CD4-positive, alpha-beta T cell treated with Interleukin-10 for 1 hour (primary cell): ENCODE results near the gene RNF17.

ENCODE experiments used
- DNase-seq: peaks from one replicate; pipeline ENCODE4 v3.0.0-alpha.2; 2020

Gene RNF17

DNA sequence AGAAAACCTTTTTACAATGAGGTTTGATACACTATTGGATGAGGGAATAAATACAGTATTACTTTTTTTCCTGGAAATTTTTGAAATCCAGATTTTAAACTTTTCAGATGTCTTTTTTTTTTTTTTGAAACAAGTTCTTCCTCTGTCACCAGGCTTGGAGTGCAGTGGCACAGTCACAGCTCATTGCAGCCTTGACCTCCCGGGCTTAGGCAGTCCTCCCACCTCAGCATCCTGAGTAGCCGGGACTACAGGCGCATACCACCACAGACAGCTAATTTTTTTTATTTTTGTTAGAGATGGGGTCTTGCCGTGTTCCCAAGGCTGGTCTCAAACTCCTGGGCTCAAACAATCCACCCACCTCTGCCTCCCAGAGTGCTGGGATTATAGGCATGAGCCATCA is 96.8 kb downstream of the RNF17 start:
- DNase-seq: no peak

- DNase-seq: no peak
These were observed 97.8 kb downstream of the RNF17 start for GRCh38 chr13:24861617-24862362.

- DNase-seq: no peak
These were observed 100.0 kb downstream of the RNF17 start for GRCh38 chr13:24863748-24864540.

DNA sequence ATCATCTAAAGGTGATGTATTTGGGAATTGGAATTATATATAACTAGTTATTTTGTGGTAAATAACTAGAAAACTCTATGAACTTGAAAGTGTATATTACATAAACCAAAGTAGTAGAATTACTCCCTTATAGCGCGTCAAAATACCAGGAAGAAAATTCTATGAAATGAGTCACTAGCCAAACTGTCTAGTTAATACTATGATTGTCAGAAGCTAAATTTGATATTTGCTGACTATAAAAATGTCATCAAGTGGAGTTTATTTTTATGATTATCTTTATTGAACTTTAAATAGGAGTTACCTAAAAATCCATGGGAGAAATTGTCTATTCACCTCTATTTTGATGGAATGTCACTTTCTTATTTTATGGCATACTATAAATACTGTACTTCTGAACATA is 100.6 kb downstream of the RNF17 start:
- DNase-seq: no peak

DNA sequence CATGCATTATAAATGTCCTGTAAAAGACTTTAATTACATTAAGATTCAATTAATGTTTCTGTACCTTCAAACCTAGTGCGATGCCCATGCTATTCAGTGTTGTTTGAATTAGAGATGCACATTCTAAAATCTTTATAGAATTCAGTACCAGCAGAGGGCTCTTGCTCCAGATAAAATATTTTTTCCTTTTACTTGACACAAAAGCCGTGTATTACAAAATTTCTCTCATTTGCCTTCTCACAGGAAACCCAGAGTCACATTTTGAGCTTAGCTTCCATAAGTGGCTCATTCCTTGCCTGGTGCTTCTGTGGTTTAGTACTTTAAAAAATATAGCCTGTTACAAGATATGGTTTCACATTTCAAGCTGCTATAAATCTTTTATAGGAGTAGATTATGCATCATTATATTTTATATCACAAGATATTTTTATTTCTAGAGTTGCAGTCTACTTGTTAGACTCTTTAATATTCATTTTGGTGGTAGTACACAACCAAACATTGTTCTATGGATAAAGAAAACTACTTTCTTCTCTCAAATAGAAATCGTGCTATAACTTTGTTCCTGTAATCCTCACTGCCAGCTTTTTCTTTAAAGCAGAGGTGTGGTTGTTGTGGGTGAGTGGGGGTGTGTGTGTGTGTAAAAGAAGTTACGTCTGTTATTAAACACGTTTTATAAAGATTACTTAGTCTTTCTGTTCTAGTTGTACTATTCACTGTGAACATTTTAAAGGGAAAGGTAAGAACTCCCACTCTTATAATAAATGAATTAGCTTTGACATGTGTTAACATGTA is 101.4 kb downstream of the RNF17 start:
- DNase-seq: no peak

DNA sequence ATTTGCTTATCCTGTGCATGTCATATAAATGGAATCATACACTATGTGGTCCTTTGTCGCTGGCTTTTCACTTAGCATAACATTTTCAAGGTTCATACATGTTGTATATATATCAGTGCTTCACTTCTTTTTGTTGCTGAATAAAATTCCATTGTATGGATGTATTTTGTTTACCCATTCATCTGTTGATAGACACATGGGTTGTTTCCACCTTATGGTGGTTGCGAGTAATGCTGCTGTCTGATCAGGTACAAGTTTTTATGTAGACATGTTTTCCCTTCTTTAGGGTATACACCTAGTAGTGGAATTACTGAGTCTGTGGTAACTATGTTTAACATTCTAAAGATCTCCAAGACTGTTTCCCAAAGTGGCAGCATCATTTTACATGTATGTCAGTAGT is 102.5 kb downstream of the RNF17 start:
- no peak for DNase-seq

GRCh38 chr13:24868874-24869273 is 104.9 kb downstream of the RNF17 start:
- no peak for DNase-seq

GRCh38 chr13:24870380-24870760 is 106.4 kb downstream of the RNF17 start:
- DNase-seq: no peak

DNA sequence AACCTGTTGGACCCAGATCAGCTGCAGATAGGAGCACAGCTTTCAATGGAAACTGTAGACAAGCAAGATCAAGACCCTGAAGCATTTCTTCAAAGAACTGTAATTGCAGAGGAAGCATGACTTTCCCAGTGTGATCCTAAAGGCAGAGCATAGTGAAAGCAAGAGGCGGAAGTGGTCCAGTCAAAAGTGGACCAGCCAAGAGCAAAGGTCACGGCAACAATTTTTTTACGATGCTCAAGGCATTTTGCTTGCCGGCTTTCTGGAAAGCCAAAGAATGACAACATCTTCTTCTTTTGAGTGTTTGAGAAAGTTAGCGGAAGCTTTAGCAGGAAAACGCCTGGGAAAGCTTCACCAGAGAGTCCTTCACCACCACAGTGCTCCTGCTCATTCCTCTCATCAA is 111.6 kb downstream of the RNF17 start:
- no peak for DNase-seq

DNA sequence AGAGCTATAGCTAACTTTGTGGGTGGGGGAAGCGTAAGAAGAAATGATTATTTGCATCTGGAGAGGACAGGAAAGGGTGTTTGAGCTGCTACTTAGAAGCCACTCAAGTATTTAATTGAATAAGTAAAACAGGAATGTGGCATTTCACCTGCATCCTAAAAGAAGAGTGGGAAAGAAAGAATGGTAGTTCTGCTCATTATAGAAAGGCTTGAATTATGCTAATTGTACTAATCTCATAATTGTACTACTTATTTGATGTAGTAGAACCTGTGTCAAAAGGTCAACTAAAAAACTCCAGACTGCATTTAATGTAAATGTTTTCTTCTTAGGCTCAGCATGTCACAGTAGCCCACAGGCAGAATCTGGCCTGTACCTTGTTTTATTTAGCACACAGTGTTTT is 113.6 kb downstream of the RNF17 start:
- no peak for DNase-seq

- no peak for DNase-seq
These were observed 114.4 kb downstream of the RNF17 start for GRCh38 chr13:24878340-24878739.

GRCh38 chr13:24882665-24883064 is 118.7 kb downstream of the RNF17 start:
- DNase-seq: no peak

- DNase-seq: no peak
These were observed 123.8 kb downstream of the RNF17 start for GRCh38 chr13:24887759-24888158.

DNA sequence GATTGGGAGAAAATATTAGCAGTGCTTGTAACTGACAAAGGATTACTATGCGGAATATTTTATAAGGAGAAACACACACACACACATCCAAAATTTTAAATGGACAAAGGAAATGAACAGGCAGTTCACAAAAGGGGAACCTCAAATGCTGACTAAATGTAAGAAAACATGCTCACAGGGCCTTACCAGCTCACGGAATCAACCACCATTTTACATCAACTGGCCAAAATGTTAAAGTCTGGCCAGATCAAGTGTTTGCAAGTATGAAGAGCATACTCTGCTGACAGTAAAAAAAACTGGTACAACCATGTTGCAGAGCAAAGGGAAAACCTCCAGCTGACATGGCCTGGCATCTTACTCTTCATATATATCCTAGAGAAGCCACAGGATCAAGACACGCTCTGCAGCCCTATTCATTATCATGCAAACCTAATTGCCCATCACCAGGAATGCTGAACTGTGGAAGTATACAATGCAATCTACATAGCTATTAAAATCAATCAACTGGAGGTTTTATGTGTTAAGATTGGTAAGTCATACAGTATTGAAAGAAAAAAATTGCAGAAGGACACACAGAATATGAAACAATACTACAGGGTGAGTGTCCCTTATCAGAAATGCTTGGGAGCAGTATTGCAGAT is 124.4 kb downstream of the RNF17 start:
- DNase-seq: no peak

DNA sequence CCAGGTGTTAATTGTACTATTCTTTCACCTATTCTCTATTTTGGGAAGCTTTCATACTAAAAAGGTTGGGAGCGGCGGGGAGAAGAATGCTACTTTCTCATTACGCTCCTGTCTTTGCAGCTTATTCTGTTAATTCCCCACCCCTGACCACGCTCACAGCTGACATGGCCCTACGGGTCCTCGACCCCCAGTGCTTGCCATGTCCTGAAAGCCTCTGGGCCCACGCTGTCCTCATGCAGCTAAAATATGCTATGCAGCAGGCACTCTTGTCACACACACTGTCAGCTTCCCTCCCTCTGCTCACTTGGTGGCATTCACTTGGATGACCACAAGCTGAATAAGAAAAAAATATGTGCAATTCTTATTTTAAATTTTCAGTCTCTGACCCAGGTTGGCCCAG is 126.3 kb downstream of the RNF17 start:
- DNase-seq: no peak

- no peak for DNase-seq
These were observed 127.6 kb downstream of the RNF17 start for GRCh38 chr13:24891476-24892108.

DNA sequence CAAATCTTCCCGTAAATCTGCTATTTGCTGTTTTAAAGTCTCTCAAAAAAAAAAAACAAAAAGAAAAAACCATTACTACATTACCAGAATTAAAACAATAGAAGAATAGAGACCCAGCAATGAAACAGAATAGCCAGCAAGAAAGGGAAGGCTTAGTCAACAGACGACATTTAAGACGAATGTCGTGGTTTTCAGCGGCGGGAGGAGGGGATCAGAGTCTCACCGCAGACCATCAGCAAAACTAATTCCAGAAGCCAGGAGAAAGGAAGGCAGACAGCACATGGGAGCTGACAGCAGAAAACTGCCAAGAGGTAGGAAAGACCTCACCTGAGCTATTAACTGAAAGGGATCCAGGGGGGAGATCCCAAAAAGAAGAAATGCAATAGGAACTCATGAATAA is 128.9 kb downstream of the RNF17 start:
- no peak for DNase-seq

- no peak for DNase-seq
These were observed 129.9 kb downstream of the RNF17 start for GRCh38 chr13:24893863-24894262.

- no peak for DNase-seq
These were observed 130.5 kb downstream of the RNF17 start for GRCh38 chr13:24894277-24894971.

GRCh38 chr13:24894972-24895300 is 131.0 kb downstream of the RNF17 start:
- no peak for DNase-seq

DNA sequence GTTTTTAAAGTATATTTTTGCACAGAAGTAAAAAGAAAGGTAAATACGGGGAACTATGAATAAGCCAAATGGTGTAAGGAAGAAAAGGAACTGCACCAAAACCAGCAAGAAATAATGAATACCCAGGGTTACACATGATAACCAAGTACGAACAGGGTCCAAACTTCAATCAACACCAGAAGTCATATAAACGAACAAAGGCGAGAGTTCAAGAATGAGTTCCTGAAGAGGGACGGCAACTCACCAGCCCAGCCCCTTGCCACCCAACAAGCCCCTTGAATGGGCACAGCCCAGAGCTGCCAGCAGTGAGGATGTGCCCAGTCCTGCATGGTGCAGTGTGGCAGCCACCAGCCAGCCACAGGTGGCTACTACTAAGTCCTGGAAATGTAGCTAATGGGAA is 132.1 kb downstream of the RNF17 start:
- DNase-seq: no peak

DNA sequence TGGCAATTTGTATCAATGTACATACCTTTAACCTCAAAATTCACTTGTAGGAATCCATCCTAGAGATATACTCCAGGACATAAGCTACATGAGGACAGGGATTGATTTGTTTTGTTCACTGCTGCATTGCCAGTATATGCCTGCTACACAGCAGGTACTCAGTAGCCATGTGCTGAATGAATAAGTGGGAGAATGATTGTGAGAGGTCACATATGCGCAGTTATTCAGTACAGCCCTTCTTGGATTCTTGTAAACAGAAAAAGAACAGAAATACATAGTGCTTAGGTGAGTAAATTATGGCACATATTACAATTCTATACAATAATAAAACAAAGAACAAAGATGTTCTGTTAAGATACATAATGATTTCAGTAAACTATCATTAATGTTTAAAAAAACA is 133.3 kb downstream of the RNF17 start:
- no peak for DNase-seq
